ENCODE measurements around the gene DIP2B.

- TF ChIP-seq CTCF (IDR thresholded peaks at IDR 0.05) (no peak), POLR2A (IDR thresholded peaks at IDR 0.05) (no peak)
Observed at GRCh38 chr12:50579757-50580267, 75.0 kb downstream of the DIP2B start.
